CD4-positive, alpha-beta T cell treated with Interleukin-15 for 1 hour (primary cell): Measurements from ENCODE around the gene ZNF346.
A peak's percentile ranks its signal among the peaks of the same experiment; 100 is the strongest.

Source experiments
- DNase-seq: peaks from one replicate; pipeline ENCODE4 v3.0.0-alpha.2; 2020

ZNF346 gene

DNA sequence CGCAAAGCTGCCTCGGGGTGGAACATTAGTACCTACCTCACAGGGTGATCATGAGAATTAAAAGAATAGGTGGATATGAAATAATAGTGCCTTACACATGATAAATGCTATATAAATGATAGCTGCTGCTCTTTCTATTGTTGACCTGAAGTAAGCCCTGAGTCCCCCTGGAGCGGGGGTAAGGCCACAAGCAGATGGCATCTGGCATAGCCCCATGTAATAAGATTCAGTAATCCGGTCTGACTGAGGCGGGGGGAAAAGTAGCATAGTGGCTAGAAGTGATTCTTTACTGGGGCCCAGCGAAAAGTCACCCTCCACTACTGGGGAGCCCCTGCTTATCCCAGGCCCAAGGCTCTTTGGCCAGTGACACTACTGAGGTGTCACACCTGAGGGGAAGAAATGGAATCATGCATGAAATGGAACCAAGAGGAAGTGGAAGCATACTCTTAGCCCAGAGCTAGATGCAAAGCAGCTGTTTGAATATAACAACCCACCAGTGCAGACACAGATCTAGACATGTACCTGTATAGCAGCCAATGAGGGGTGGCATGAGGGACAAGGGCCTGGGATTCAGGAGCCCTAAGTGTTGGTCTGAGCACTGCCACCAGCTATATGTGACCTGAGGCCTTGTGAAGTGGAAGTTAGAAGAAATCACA is 48.2 kb downstream of the ZNF346 start:
- DNase-seq: no peak

DNA sequence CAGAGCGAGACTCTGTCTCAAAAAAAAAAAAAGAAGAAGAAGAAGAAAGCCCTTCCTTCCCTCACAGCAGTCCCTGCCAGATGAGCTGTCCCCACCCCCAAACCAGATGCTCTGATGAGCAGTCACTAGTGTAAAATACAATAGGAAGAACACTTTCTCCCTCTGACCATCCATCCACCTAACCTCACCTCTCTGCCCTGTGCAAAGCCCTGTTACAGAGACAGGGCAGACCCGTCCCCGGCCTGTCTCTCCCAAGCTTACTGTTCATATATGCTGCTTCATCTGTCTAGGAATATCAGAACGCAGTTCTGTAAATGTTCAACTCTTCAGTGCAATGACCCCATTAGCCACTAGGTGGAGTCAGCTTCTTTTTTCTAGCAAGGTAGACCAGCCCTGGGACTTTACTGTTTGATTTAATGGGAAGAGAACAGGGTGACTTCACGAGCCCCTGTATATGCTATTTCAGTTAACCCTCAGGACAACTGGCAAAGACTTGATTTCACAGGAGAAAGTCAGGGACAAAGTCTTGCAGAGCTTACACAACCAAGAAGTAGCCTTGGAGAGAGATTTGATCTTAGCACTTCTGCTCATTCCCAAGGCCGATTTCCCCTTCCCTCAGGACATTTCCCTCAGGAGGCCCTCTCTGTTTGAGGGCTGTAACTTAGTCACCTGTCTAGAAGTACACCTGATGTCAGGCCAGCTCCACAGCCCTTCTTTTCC is 49.3 kb downstream of the ZNF346 start:
- DNase-seq: peak; percentile 47

DNA sequence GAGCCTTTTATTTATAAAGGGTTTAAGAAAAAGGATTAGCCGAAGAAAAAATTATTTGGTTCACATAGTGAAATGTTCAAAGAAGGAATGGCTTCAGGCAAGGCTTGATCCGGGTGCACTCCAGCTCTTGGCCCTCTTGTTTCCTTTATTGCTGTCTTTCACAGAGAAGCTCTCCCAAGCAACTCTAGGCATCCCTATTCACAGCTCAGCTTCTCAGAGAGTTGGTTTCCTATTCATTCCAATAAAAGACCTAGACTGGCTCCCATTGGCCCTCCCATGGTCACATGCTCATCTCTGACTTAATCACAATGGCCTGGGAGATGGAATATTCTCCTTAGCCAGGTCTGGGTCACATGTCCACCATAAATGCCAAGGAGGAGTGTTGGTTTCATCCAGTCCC is 54.8 kb downstream of the ZNF346 start:
- no peak for DNase-seq

DNA sequence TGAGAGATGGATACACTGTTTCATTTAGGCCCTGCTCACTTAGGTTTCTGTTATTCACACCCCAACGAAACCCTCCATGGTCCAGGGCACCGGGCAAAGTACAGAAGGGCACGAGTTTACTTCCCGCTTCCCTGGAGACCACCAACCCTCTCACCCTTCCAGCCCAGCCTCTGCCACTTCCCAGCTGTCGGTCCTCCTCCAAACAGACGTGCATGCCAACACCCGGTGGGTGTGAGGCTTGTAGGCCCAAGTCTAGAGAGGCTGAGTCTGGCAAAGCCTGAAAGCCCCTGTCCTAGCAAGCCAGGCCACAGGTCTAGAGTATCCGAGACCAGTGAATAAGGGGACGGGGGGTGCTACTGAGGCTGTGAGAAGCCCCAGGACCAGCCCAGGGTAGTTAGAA is 57.1 kb downstream of the ZNF346 start:
- DNase-seq: no peak

DNA sequence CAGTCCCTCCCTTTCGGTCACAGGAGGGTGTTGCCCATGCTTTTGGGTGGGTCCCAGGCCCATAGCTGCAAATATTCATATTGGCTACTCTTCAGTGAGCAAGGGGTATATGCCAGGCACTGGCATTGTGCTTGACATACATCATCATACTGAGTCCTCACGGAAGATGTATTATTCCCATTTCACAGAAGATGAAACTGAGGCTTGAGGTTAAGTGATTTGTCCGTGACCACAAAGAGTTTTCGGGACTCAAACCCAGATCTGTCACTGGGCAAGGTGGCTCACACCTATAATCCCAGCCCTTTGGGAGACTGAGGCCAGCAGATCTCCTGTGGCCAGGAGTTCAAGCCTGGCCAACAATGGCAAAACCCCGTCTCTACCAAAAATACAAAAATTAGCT is 57.8 kb downstream of the ZNF346 start:
- no peak for DNase-seq

DNA sequence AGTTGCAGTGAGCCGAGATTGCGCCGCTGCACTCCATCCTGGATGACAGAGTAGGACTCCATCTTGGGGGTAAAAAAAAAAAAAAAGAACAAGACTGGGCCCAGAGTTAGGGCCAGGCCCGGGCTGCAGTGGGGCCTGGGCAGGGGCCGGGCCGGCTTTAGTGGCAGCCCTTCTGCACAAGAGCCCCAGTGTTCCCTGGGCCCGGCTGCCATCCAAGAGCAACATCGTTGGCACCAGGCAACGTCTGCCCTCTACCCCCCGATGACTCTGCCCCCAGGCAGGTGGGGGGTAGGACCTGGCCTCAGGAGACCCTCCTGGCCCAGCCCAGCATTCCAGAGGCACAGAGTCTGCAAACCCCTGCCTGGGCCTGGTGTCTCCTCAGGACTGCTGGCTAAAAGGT is 59.4 kb downstream of the ZNF346 start:
- no peak for DNase-seq

DNA sequence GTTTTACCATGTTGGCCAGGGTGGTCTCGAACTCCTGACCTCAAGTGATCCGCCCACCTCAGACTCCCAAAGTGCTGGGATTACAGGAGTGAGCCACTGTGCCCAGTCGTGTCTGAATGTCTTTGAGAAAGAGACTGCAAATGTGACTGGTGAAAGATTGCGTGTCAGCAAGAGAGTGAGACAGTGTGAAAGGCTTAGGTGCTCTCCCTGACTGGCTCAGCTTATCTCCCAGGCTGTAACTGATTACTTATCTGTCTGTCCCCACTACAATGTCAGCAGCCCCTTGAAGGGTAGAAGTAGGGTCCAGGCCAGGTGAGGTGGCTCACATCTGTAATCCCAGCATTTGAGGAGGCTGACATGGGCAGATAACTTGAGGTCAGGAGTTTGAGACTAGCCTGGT is 60.9 kb downstream of the ZNF346 start:
- no peak for DNase-seq

DNA sequence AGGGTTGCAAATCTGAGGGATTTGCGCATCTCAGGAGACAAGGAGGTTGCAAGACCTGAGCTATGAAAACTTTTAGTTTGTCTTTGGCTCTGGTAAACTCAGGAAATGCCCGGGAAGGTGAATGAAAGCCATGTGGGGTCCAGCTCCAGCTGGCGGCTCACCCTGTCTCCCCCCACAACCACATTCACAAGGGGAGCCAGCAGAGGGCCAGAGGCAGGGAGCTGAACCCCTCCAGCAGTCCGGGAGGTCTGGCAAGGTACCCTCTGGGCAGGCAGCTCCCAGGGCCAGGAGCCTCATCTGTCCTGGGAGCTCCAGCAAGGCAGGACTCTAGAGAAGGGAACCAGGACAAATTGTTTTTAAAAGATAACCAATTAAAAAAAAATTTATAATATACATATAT is 61.7 kb downstream of the ZNF346 start:
- DNase-seq: no peak

DNA sequence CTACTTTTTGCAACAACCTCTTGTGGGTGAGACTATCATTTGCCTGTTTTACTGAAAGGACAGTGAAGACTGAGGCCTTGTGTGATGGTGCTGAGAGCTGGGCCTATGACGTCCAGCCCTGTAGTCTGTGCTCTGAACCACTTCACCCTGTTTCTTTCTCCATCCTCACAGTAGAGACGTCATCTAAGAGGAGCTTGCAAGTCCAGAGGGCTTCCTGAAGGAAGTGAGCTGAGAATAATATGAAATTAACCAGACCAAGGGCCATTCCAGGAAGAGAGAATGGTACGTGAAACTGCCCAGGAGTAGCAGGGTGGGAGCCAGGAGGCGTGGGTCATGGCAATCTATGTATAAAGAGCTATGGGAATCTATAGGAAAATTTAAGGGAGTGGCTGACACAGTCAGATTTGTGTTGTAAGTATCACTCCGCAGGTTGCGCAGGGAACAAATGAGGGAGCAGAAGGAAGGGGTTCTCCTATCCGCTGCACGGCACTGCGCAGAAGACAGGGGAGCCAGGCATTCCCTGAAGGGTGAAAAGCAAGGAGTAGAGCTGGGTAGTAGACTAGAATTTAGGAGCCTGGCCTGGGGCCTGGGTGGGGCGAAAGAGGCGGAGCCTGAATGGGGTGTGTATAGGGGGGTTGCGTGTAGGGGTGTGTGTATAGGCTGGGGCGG is 63.6 kb downstream of the ZNF346 start:
- no peak for DNase-seq

DNA sequence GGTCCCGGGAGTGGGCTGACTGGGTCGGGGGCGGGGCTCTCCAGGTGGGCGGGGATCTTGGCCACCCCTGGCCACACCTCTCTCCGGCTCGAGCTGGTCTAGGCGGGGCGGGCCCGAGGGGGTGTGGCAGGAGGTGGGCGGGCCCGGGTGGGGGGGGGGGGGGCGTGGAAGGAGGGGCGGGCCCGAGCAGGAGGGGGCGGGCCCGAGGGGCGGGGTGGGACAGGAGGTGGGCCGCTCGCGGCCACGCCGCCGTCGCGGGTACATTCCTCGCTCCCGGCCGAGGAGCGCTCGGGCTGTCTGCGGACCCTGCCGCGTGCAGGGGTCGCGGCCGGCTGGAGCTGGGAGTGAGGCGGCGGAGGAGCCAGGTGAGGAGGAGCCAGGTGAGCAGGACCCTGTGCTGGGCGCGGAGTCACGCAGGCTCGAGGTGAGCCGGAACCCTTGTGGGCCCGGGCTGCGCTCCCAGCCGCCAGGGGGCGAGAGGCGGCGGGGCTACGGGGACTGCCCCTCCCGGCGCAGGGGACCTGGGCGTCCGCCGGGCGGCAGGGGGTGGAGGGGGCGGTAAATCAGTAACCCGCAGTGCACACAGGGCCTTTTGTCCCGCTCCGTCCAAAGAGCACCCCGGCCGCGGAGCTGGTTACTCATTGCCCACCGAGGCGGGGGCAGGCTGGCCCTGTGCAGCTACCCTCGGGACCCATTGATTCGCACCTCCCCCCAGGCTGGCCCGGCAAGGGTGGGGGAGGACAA is 64.3 kb downstream of the ZNF346 start, which contains the start of gene FGFR4:
FGFR4 (plus strand) TSS at position 262 of the 744 bp plus-strand sequence. CDS start 2,688 bp downstream, outside the sequence.
- peak; percentile 75 for DNase-seq

DNA sequence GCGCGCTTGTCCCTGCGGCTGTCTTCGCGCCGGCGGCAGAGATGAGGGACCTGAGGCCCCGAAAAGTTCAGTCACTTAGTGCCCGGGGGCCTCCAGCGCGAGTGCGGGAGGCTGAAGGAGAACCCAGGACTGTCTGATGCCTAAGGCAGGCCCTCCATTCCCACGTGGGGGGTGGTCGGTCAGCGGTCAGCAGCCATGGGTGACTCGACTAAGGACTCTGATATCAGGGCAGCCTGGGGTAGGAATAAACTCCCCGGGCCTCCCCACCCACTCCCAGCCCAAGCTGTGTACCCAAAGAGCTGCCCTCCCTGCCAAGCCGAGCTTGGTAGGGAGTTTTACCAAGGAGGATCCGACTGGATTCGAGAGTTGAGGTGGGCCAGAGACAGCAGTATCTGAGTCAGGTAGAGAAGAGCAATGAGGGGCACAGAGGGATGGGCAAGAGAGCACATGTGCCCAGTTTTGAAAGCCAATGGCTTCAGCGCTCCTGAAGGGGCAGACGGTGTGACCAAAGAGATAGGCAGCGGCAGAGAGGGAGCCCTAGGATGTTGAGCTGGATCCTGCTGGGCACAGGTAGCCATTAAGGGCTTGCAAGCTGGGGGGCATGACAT is 65.0 kb downstream of the ZNF346 start:
- DNase-seq: no peak

DNA sequence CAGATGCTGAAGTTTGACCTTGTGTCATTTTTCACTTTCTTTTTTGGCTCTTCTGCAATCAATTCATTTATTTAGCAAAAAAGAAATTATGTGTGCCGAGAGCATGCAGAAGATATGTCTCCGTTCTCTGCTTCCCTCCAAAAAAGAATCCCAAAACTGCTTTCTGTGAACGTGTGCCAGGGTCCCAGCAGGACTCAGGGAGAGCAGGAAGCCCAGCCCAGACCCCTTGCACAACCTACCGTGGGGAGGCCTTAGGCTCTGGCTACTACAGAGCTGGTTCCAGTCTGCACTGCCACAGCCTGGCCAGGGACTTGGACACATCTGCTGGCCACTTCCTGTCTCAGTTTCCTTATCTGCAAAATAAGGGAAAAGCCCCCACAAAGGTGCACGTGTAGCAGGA is 66.6 kb downstream of the ZNF346 start:
- no peak for DNase-seq

DNA sequence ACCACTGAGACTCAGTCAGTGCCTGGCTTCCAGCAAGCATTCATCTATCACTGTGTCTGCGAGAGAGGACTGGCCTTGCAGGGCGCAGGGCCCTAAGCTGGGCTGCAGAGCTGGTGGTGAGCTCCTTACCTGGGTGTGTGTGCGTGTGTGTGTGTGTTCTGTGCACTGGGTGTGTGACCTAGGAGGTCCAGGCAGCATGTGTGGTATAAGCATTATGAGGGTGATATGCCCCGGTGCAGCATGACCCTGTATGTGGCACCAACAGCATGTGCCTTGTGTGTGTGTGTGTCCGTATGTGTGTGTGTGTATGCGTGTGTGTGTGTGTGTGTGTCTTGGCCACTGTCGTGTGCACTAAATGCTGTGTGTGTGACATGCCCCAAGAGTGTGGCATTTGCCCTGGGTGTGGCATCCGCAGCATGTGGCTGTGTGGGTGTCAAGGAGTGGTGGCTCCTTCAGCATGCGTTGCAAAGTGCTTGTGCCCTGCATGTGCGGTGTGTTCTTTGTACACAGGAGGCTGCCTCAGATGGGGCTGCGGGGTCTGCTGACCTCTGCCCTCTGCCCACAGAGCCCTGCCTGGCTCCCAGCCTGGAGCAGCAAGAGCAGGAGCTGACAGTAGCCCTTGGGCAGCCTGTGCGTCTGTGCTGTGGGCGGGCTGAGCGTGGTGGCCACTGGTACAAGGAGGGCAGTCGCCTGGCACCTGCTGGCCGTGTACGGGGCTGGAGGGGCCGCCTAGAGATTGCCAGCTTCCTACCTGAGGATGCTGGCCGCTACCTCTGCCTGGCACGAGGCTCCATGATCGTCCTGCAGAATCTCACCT is 67.5 kb downstream of the ZNF346 start:
- DNase-seq: no peak

DNA sequence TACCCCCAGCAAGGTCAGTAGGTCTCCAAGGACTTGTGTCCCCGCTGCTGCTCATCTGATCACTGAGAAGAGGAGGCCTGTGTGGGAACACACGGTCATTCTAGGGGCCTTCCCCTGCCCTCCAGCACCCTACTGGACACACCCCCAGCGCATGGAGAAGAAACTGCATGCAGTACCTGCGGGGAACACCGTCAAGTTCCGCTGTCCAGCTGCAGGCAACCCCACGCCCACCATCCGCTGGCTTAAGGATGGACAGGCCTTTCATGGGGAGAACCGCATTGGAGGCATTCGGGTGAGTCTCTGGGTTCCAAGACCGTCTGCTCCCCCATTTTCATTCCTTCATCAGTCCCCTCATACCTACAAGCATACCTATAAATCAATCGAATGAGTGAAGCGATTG is 68.3 kb downstream of the ZNF346 start:
- no peak for DNase-seq

DNA sequence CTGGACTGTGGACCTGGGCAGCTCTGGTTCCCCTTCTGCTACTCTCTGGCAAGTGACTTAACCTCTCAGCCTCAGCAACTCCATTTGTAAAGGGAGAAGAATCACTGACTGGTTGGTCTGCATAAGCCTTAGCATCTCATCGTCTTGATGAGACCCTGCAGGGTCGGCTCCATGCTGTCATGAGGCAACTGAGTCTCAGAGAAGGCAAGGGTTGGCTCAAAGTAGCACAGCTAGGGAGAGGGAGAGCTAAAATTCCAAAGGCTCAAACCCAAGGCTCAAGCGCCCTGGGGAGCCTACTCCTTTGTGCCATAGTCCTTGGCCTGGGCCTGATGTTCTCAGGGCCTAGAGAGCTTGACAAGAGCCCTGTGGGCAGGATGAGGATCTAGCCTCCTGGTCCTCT is 68.7 kb downstream of the ZNF346 start:
- no peak for DNase-seq

DNA sequence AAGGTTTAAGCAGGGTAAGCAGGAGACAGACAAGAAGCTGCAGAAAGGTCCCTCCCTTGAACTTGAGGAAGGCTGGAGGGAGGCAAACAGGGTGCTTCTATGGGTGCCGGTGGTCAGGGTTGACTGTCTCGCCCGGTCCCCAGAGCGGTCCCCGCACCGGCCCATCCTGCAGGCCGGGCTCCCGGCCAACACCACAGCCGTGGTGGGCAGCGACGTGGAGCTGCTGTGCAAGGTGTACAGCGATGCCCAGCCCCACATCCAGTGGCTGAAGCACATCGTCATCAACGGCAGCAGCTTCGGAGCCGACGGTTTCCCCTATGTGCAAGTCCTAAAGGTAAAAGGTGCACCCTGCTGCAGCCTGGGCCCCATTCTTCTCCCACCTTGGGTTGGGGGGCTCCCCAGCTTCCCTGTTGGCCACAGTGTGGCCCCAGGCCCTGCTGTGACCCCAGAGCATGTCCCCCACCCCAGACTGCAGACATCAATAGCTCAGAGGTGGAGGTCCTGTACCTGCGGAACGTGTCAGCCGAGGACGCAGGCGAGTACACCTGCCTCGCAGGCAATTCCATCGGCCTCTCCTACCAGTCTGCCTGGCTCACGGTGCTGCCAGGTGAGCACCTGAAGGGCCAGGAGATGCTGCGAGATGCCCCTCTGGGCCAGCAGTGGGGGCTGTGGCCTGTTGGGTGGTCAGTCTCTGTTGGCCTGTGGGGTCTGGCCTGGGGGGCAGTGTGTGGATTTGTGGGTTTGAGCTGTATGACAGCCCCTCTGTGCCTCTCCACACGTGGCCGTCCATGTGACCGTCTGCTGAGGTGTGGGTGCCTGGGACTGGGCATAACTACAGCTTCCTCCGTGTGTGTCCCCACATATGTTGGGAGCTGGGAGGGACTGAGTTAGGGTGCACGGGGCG is 69.9 kb downstream of the ZNF346 start:
- DNase-seq: no peak

DNA sequence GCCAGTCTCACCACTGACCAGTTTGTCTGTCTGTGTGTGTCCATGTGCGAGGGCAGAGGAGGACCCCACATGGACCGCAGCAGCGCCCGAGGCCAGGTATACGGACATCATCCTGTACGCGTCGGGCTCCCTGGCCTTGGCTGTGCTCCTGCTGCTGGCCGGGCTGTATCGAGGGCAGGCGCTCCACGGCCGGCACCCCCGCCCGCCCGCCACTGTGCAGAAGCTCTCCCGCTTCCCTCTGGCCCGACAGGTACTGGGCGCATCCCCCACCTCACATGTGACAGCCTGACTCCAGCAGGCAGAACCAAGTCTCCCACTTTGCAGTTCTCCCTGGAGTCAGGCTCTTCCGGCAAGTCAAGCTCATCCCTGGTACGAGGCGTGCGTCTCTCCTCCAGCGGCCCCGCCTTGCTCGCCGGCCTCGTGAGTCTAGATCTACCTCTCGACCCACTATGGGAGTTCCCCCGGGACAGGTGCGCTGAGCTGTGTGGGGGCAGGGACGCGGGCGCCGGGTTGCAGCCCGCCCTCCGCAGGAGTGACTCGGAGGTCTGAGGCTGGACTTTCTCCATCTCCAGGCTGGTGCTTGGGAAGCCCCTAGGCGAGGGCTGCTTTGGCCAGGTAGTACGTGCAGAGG is 70.7 kb downstream of the ZNF346 start:
- DNase-seq: no peak

DNA sequence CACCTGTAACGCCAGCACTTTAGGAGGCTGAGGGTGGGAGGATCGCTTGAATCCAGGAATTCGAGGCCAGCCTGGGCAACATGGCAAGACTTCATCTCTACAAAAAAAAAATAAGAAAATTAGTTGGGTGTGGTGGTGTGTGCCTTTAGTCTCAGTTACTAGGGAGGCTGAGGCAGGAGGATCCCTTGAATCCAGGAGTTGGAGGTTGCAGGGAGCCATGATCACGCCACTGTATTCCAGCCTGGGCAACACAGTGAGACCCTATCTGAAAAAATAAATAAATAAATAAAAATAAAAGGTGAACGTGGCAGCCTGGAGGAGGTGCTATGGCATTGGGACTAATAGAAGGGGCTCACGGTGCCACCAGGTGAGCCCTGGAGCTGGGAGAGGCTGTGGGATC is 71.3 kb downstream of the ZNF346 start:
- DNase-seq: no peak

DNA sequence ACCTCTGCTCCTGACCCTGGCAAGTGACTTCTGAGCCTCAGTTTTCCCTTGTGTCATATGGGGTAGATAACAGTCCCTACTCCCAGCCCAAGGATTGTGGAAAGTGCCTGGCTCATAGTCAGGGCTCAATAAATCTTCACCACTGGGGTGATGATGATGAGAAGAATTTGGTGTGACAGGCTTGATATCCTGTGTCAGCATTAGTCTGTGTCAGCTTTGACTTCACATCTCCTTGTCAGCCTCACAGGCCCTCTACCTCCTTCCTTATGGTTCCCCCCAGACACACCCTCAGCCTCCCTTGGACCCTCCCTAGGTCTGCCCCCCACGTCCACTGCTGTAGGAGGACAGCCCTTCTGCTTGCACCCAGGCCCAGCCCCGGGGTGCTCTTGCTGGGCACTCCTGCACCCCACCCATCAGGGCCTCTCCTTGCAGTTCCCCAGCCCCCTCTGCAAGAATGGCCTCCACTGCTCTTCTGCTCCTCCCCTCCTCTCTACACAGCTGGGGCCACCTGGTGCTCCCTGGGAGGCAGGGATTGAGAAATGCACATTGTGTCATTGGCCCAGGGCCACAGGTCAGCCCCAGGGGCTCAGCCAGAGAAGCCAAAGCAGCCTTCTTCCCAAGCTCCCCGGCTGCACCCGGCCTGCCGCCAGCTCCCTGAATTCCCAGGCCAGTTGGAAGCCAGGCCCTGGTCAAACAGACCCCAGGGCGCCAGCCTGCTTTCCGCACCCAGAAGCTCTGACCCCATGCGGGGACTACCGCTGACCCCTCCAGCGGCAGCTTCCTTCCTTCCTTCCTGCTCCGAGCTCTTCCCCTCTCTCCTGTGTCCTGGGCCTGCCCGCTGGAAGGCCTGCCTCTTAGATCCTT is 72.0 kb downstream of the ZNF346 start:
- DNase-seq: no peak
